ENCODE results near the gene ROGDI.

Gene ROGDI

GRCh38 chr16:4813251-4814003, 11.0 kb upstream of the ROGDI start:
- Histone ChIP-seq H3K9me3 (ENCODE audit: control extremely low read depth in 1 of 5, control insufficient read depth in 4 of 5, insufficient read depth in 2 of 5, low read depth in 1 of 5, low read length in 4 of 5) (no peaks in the 10 kb centered on the region), H3K27ac (ENCODE audit: insufficient read depth in 1 of 2, low read depth in 1 of 2, low read length in 2 of 2, poor library complexity in 1 of 2, severe bottlenecking in 2 of 2) (no peak overlapping the region), H3K27me3 (replicated peaks in 2 of 5; ENCODE audit: control insufficient read depth in 4 of 5, insufficient read depth in 5 of 5, low read length in 4 of 5) (no peaks in the 10 kb centered on the region), H3K36me3 (ENCODE audit: control insufficient read depth in 4 of 4, insufficient read depth in 4 of 4, low read length in 3 of 4) (peaks cover 25 to 69% (median 53%) of the 10 kb centered on the region in 4 experiments), H3K4me3 (ENCODE audit: control insufficient read depth in 1 of 7, extremely low read depth in 1 of 7, insufficient read depth in 4 of 7, low read depth in 2 of 7, low read length in 6 of 7) (no peak overlapping the region), H3K4me1 (ENCODE audit: control extremely low read depth in 1 of 4, control insufficient read depth in 4 of 4, insufficient read depth in 4 of 4, low read length in 3 of 4) (no peaks in the 10 kb centered on the region)
- WGBS (ENCODE audit: insufficient coverage): 97% methylated on average over 12 of the region's 16 CpGs
- DNase-seq: no peak
- ChIA-PET POLR2A (interaction anchor here (0.6 kb wide), 1 partner anchor 175 kb away, joined by 3 read pairs; no protein-coding TSS in a partner anchor), CTCF (no interaction called here)

GRCh38 chr16:4811773-4812172, 9.3 kb upstream of the ROGDI start:
- no peaks in the 10 kb centered on the region for H3K4me1 ChIP-seq (ENCODE audit: control extremely low read depth in 1 of 4, control insufficient read depth in 4 of 4, insufficient read depth in 4 of 4, low read length in 3 of 4)
- H3K4me3 ChIP-seq (ENCODE audit: control insufficient read depth in 1 of 7, extremely low read depth in 1 of 7, insufficient read depth in 4 of 7, low read depth in 2 of 7, low read length in 6 of 7): no peak overlapping the region
- no peaks in the 10 kb centered on the region for H3K27me3 ChIP-seq (replicated peaks in 2 of 5; ENCODE audit: control insufficient read depth in 4 of 5, insufficient read depth in 5 of 5, low read length in 4 of 5)
- no peak for DNase-seq
- WGBS (ENCODE audit: insufficient coverage): 97% methylated on average over 9 of the region's 9 CpGs
- ChIA-PET POLR2A (no interaction called here), CTCF (no interaction called here)
- H3K27ac ChIP-seq (ENCODE audit: insufficient read depth in 1 of 2, low read depth in 1 of 2, low read length in 2 of 2, poor library complexity in 1 of 2, severe bottlenecking in 2 of 2): no peak overlapping the region
- no peaks in the 10 kb centered on the region for H3K9me3 ChIP-seq (ENCODE audit: control extremely low read depth in 1 of 5, control insufficient read depth in 4 of 5, insufficient read depth in 2 of 5, low read depth in 1 of 5, low read length in 4 of 5)
- H3K36me3 ChIP-seq (ENCODE audit: control insufficient read depth in 4 of 4, insufficient read depth in 4 of 4, low read length in 3 of 4): peaks cover 25 to 69% (median 50%) of the 10 kb centered on the region in 4 experiments

GRCh38 chr16:4811242-4811641, 8.8 kb upstream of the ROGDI start:
- Histone ChIP-seq H3K36me3 (ENCODE audit: control insufficient read depth in 4 of 4, insufficient read depth in 4 of 4, low read length in 3 of 4) (peaks cover 25 to 73% (median 51%) of the 10 kb centered on the region in 4 experiments), H3K27me3 (replicated peaks in 2 of 5; ENCODE audit: control insufficient read depth in 4 of 5, insufficient read depth in 5 of 5, low read length in 4 of 5) (no peaks in the 10 kb centered on the region), H3K27ac (ENCODE audit: insufficient read depth in 1 of 2, low read depth in 1 of 2, low read length in 2 of 2, poor library complexity in 1 of 2, severe bottlenecking in 2 of 2) (no peak overlapping the region), H3K4me3 (ENCODE audit: control insufficient read depth in 1 of 7, extremely low read depth in 1 of 7, insufficient read depth in 4 of 7, low read depth in 2 of 7, low read length in 6 of 7) (no peak overlapping the region), H3K4me1 (ENCODE audit: control extremely low read depth in 1 of 4, control insufficient read depth in 4 of 4, insufficient read depth in 4 of 4, low read length in 3 of 4) (no peaks in the 10 kb centered on the region), H3K9me3 (ENCODE audit: control extremely low read depth in 1 of 5, control insufficient read depth in 4 of 5, insufficient read depth in 2 of 5, low read depth in 1 of 5, low read length in 4 of 5) (no peaks in the 10 kb centered on the region)
- ChIA-PET CTCF (no interaction called here), POLR2A (no interaction called here)
- no peak for DNase-seq
- 94% methylated on average over 2 of the region's 3 CpGs for WGBS (ENCODE audit: insufficient coverage)

GRCh38 chr16:4806280-4806679, 3.8 kb upstream of the ROGDI start:
- CTCF ChIA-PET: no interaction called here

GRCh38 chr16:4805231-4805630, 2.8 kb upstream of the ROGDI start:
- peaks cover 0 to 28% (median 21%) of the 10 kb centered on the region in 4 experiments for H3K4me1 ChIP-seq (ENCODE audit: control extremely low read depth in 1 of 4, control insufficient read depth in 4 of 4, insufficient read depth in 4 of 4, low read length in 3 of 4)
- H3K27me3 ChIP-seq (replicated peaks in 2 of 5; ENCODE audit: control insufficient read depth in 4 of 5, insufficient read depth in 5 of 5, low read length in 4 of 5): no peaks in the 10 kb centered on the region
- POLR2A ChIA-PET: no interaction called here
- DNase-seq: no peak
- H3K36me3 ChIP-seq (ENCODE audit: control insufficient read depth in 4 of 4, insufficient read depth in 4 of 4, low read length in 3 of 4): peaks cover 7 to 40% (median 24%) of the 10 kb centered on the region in 4 experiments
- CTCF ChIA-PET: no interaction called here
- no peaks in the 10 kb centered on the region for H3K9me3 ChIP-seq (ENCODE audit: control extremely low read depth in 1 of 5, control insufficient read depth in 4 of 5, insufficient read depth in 2 of 5, low read depth in 1 of 5, low read length in 4 of 5)
- WGBS (ENCODE audit: insufficient coverage): 96% methylated on average over 8 of the region's 11 CpGs
- no peak overlapping the region for H3K27ac ChIP-seq (ENCODE audit: insufficient read depth in 1 of 2, low read depth in 1 of 2, low read length in 2 of 2, poor library complexity in 1 of 2, severe bottlenecking in 2 of 2)
- H3K4me3 ChIP-seq (ENCODE audit: control insufficient read depth in 1 of 7, extremely low read depth in 1 of 7, insufficient read depth in 4 of 7, low read depth in 2 of 7, low read length in 6 of 7): no peak overlapping the region

More at GRCh38 chr16:4806280-4806679, 3.8 kb upstream of the ROGDI start:
- WGBS (ENCODE audit: insufficient coverage): 100% methylated on average over 4 of the region's 6 CpGs
- POLR2A ChIA-PET: no interaction called here
- Histone ChIP-seq H3K4me3 (ENCODE audit: control insufficient read depth in 1 of 7, extremely low read depth in 1 of 7, insufficient read depth in 4 of 7, low read depth in 2 of 7, low read length in 6 of 7) (no peak overlapping the region), H3K27me3 (replicated peaks in 2 of 5; ENCODE audit: control insufficient read depth in 4 of 5, insufficient read depth in 5 of 5, low read length in 4 of 5) (no peaks in the 10 kb centered on the region), H3K4me1 (ENCODE audit: control extremely low read depth in 1 of 4, control insufficient read depth in 4 of 4, insufficient read depth in 4 of 4, low read length in 3 of 4) (peaks cover 0 to 17% (median 11%) of the 10 kb centered on the region in 4 experiments), H3K36me3 (ENCODE audit: control insufficient read depth in 4 of 4, insufficient read depth in 4 of 4, low read length in 3 of 4) (peaks cover 9 to 50% (median 29%) of the 10 kb centered on the region in 4 experiments), H3K27ac (ENCODE audit: insufficient read depth in 1 of 2, low read depth in 1 of 2, low read length in 2 of 2, poor library complexity in 1 of 2, severe bottlenecking in 2 of 2) (no peak overlapping the region), H3K9me3 (ENCODE audit: control extremely low read depth in 1 of 5, control insufficient read depth in 4 of 5, insufficient read depth in 2 of 5, low read depth in 1 of 5, low read length in 4 of 5) (no peaks in the 10 kb centered on the region)
- no peak for DNase-seq

GRCh38 chr16:4803898-4804762, 1.7 kb upstream of the ROGDI start:
- peaks cover 0 to 33% (median 25%) of the 10 kb centered on the region in 4 experiments for H3K4me1 ChIP-seq (ENCODE audit: control extremely low read depth in 1 of 4, control insufficient read depth in 4 of 4, insufficient read depth in 4 of 4, low read length in 3 of 4)

More at GRCh38 chr16:4803898-4804762, 1.7 kb upstream of the ROGDI start:
- no peaks in the 10 kb centered on the region for H3K27me3 ChIP-seq (replicated peaks in 2 of 5; ENCODE audit: control insufficient read depth in 4 of 5, insufficient read depth in 5 of 5, low read length in 4 of 5)
- POLR2A ChIA-PET: no interaction called here
- no peak overlapping the region for H3K4me3 ChIP-seq (ENCODE audit: control insufficient read depth in 1 of 7, extremely low read depth in 1 of 7, insufficient read depth in 4 of 7, low read depth in 2 of 7, low read length in 6 of 7)
- 97% methylated on average over 24 of the region's 26 CpGs for WGBS (ENCODE audit: insufficient coverage)
- peaks cover 4 to 36% (median 22%) of the 10 kb centered on the region in 4 experiments for H3K36me3 ChIP-seq (ENCODE audit: control insufficient read depth in 4 of 4, insufficient read depth in 4 of 4, low read length in 3 of 4)
- CTCF ChIA-PET: interaction anchor here (0.7 to 1.5 kb wide), 3 partner anchors 14 to 17 kb away, joined by 3 read pairs; no protein-coding TSS in a partner anchor
- no peaks in the 10 kb centered on the region for H3K9me3 ChIP-seq (ENCODE audit: control extremely low read depth in 1 of 5, control insufficient read depth in 4 of 5, insufficient read depth in 2 of 5, low read depth in 1 of 5, low read length in 4 of 5)
- no peak for DNase-seq
- H3K27ac ChIP-seq (ENCODE audit: insufficient read depth in 1 of 2, low read depth in 1 of 2, low read length in 2 of 2, poor library complexity in 1 of 2, severe bottlenecking in 2 of 2): no peak overlapping the region
